ENCODE results near the gene TMEM247.
A peak's percentile ranks its signal among the peaks of the same experiment; 100 is the strongest.
"Not testable (repeated sequence)": the region's sequence is repeated elsewhere in the genome, so short reads cannot be mapped to it uniquely, and the experiment has no call there.

TMEM247 gene

GRCh38 chr2:46459694-46460093 lies 19.7 kb upstream of the TMEM247 start:
- no peak for DNase-seq

GRCh38 chr2:46460241-46460921 lies 19.0 kb upstream of the TMEM247 start:
- no peak for DNase-seq

- peak; percentile 44 to 66 for DNase-seq
Measured at GRCh38 chr2:46461011-46461674, 18.2 kb upstream of the TMEM247 start.

DNA sequence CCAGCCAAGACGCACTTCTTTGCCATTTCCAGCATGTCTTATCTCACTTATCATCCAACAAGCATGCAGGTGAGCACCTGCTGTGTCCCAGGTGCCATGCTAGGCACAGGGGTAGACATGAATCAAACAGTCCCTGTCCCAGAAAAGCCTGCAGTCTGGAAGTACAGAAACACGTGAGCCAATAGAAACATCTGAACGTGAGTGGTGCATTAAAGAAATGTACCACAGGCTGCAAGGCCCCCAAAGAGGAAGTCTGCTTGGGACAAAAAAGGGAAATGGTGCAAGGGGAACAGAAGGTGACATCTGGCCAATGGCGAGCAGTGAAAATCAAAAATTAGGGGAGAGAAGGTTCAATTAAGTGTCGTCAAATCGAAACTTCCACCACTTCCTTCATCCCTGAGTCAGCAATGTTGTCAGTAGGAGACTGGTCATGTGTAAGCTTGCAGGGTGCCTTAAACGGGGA lies 17.6 kb upstream of the TMEM247 start:
- peak; percentile 89 to 92 for DNase-seq

- no peak for DNase-seq
Measured at GRCh38 chr2:46462936-46463335, 16.4 kb upstream of the TMEM247 start.

- no peak for DNase-seq
Measured at GRCh38 chr2:46469116-46469515, 10.2 kb upstream of the TMEM247 start.

GRCh38 chr2:46469700-46470099 lies 9.7 kb upstream of the TMEM247 start:
- no peak for DNase-seq

GRCh38 chr2:46470114-46470628 lies 9.2 kb upstream of the TMEM247 start:
- DNase-seq: peak; percentile 2 to 14

- no peak for DNase-seq
Measured at GRCh38 chr2:46471019-46471583, 8.3 kb upstream of the TMEM247 start.

DNA sequence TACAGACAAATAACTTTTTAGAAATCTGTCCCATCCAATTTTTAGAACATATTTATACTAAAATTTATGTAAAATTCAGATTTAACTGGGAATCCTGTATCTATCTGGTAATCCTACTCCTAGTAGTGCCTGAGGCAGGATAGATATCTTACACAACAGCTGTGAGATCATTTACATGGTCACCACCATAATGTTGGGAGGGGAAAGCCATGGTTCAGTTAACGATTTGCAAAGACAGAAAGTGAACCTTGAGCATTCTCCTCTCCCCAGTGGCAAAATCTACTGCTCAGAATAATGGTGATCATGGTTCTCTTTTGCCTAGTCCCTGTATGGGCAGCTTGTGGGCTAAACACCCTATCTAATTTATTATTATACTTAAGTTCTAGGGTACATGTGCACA lies 7.7 kb upstream of the TMEM247 start:
- DNase-seq: no peak

- DNase-seq: not testable (repeated sequence)
Measured at GRCh38 chr2:46472165-46472564, 7.2 kb upstream of the TMEM247 start.

DNA sequence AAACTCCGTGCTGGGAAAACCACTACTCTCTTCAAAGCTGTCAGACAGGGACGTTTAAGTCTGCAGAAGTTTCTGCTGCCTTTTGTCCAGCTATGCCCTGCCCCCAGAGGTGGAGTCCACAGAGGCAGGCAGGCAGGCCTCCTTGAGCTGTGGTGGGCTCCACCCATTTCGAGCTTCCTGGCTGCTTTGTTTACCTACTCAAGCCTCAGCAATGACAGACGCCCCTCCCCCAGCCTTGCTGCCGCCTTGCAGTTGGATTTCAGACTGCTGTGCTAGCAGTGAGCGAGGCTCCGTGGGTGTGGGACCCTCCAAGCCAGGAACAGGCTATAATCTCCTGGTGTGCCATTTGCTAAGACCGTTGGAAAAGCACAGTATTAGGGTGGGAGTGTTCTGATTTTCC lies 1.9 kb upstream of the TMEM247 start:
- DNase-seq: not testable (repeated sequence)

GRCh38 chr2:46477925-46478324 lies 1.4 kb upstream of the TMEM247 start:
- DNase-seq: no peak

DNA sequence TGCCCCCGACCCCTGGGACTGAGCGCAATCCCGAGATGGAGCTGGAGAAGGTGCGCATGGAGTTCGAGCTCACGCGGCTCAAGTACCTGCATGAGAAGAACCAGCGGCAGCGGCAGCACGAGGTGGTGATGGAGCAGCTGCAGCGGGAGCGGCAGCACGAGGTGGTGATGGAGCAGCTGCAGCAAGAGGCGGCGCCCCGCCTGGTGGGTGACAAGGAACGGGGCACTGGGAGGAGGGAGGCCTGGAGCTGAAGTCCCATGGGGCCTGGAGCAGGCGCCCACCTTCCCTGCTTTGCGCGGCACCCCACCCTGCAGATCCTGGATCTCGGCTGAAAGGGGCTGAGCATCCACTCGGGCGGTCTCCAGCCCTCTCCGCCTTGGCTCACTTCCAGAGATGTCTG lies 1.2 kb downstream of the TMEM247 start:
- no peak for DNase-seq

DNA sequence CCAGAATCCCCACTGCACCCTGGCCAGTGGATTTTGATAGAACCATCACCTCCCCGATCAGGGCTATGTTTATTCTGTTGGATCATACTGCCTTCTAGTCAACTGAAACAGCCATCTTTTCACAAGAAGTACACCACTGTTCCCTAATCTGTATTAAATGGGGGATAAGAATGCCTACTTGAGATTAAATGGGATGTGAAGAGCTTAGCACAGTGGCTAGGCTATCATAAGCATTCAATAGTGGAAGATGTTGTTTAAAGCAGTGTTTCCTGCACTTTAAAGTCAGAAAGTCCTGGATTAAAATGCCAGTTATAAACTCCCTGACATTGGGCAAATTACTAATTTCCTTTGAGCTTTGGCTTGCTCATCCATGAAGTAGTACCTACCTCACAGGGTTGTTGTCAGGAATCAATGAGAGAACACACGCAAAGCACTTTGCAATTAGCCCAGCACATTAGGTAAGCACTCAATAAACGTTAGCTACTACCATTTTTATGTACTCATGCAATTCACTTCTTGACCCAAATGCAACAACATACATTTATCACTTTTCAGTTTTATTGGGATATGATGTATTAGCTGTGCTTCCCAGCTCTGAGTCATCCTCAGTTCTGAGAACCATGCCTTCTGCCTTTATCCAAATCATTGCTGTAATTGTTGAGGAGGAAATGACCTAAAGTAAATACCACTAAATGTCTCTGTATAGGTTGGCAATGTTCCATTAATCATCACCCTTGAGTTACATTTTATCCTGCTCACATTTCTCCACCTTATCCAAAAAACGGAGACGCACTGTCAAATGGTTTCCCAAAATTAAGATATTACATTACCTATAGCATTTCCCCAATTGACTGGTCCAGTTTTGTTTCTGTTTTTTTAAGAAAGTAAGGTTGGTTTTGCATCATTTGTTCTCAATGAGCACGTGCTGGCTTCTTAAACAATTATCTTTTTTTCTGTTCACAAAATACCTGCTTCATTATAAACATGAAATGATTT lies 2.1 kb downstream of the TMEM247 start:
- DNase-seq: no peak

DNA sequence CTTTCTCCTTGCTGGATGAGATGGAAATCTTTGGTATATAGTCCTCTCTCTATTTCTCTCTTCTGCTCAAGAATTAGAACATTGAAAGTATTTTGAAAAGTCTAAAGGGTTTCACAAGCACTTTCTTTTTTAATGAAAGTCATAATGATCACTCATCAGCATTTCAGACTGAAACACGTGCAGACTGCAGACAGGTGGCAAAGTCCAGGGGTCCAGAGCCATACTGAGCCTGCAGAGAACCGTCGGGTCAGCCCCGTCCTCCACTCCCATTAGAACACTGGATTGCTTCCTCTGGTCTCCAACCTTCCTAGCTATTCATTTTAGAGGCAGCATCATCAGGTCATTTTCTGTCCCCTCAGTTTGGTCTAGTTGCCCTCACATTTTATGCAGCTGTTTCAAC lies 3.1 kb downstream of the TMEM247 start:
- DNase-seq: no peak

- no peak for DNase-seq
Measured at GRCh38 chr2:46485002-46485401, 5.6 kb downstream of the TMEM247 start.

DNA sequence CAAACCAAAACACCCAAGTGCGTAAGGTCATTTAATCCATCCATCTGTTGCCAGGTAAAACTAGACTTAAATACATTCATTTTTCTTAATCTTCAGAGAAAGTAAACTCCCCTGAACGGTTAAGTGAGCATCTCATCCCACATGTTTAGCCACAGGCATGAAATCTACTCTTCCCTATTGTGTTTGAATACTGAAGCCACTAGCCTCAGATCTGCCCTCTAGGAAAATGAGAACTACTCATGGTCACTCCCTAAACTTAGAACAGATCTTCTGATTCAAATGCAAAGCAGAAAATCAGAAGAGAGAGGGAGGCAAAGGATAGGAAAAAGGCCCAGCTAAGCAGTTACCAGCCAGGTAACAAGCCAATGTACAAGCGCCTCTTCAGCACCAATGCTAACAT lies 7.1 kb downstream of the TMEM247 start:
- no peak for DNase-seq

DNA sequence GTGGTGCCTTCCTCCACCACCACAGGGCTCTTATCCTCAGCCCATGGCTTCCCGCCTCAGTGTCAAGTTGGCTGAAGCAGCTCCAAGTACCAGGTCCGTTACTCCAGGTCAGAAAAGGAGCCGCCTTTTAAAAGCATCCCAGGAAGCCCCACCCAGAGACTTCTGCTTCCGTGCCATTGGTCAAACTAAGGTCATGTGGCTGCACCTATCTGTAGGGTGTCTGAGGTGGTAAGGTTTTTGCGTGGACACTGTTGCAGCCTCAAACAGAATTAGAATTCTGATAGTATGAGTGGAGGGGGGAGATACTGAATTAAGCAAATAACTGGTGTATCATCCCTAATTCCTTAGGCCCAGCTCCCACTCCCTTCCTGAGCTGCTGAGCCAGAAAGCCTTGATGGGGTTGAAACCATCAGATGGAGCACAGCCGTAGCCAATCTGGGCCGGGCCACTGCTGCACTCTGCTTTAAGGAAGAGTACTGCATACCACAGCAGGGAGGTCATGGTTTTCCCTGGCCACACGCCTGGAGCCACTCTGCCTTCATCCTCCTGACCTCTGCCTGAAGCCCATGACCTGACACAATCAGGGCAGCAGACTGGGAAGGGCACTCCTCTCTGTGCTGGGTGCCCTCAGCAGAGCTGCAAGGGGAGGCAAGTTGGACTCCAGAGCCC lies 8.4 kb downstream of the TMEM247 start:
- no peak for DNase-seq

- no peak for DNase-seq
Measured at GRCh38 chr2:46488389-46488788, 9.0 kb downstream of the TMEM247 start.

GRCh38 chr2:46489423-46490174 lies 10.2 kb downstream of the TMEM247 start:
- DNase-seq: no peak

All from AML-193 (cell line).